ENCODE data around the gene TNFRSF1B.

DNA sequence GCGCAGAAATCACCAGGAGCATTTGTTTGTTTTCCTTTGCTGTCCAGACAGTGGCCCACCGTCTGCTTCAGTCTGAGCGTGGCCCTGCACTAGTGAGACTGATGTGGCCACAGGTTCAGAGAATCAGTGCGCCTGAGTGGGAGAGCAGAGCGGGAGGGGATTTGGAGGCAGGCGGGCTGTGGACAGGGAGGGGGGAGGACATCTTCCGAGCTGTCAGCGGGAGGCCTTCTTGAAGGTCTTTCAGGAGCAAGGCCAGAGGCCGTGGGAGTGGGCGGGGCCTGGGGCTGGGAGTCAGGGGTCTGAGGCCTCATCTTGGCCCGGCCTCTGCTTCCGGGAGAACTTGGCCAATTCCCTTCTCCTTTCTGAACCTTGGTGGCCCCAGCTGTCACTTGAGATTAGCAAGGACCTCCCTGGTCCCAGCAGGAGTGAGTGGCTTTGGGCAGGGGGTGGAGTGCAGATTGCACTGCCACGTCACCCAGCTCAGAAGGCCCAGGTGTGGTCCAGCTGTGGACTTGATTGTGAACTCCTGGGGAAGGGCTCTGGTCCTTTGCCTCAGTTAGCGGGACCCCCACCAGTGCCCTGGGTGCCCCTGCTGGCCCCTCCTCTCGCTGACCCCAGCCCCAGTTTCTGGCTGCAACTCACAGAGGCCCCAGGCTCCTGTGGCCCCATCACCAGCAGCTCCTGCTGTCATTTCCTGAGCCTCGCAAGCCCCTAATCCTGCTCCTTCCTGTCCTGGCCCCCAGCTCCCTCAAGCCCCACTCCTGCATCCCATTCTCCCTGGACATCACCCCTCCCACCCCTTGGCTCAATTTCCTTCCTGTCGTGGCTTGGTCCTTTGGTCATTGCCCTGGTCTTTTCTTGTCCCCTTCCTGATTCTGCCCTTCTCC is 8.4 kb downstream of the TNFRSF1B start:
- TF ChIP-seq, protein P1, sequence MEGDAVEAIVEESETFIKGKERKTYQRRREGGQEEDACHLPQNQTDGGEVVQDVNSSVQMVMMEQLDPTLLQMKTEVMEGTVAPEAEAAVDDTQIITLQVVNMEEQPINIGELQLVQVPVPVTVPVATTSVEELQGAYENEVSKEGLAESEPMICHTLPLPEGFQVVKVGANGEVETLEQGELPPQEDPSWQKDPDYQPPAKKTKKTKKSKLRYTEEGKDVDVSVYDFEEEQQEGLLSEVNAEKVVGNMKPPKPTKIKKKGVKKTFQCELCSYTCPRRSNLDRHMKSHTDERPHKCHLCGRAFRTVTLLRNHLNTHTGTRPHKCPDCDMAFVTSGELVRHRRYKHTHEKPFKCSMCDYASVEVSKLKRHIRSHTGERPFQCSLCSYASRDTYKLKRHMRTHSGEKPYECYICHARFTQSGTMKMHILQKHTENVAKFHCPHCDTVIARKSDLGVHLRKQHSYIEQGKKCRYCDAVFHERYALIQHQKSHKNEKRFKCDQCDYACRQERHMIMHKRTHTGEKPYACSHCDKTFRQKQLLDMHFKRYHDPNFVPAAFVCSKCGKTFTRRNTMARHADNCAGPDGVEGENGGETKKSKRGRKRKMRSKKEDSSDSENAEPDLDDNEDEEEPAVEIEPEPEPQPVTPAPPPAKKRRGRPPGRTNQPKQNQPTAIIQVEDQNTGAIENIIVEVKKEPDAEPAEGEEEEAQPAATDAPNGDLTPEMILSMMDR (IDR thresholded peaks at IDR 0.05; ENCODE audit: poor library complexity, severe bottlenecking) = no peak
- no peak for TF ChIP-seq MXI1 (conservative IDR thresholded peaks at IDR 0.05; ENCODE audit: poor library complexity, severe bottlenecking)
- TF ChIP-seq POLR2AphosphoS5 (IDR thresholded peaks at IDR 0.05) = no peak
- TF ChIP-seq EZH2 (IDR thresholded peaks at IDR 0.05; ENCODE audit: borderline replicate concordance, insufficient read depth, low read length, poor library complexity, severe bottlenecking) = no peak
- no peak for TF ChIP-seq SMC3 (conservative IDR thresholded peaks at IDR 0.05; ENCODE audit: poor library complexity)
- TF ChIP-seq RAD21 (conservative IDR thresholded peaks at IDR 0.05) = no peak
- no peak for TF ChIP-seq EP300 (conservative IDR thresholded peaks at IDR 0.05; ENCODE audit: poor library complexity, severe bottlenecking)
- no peak for TF ChIP-seq TAF1 (IDR thresholded peaks at IDR 0.05; ENCODE audit: low read depth)
- TF ChIP-seq, protein P2, sequence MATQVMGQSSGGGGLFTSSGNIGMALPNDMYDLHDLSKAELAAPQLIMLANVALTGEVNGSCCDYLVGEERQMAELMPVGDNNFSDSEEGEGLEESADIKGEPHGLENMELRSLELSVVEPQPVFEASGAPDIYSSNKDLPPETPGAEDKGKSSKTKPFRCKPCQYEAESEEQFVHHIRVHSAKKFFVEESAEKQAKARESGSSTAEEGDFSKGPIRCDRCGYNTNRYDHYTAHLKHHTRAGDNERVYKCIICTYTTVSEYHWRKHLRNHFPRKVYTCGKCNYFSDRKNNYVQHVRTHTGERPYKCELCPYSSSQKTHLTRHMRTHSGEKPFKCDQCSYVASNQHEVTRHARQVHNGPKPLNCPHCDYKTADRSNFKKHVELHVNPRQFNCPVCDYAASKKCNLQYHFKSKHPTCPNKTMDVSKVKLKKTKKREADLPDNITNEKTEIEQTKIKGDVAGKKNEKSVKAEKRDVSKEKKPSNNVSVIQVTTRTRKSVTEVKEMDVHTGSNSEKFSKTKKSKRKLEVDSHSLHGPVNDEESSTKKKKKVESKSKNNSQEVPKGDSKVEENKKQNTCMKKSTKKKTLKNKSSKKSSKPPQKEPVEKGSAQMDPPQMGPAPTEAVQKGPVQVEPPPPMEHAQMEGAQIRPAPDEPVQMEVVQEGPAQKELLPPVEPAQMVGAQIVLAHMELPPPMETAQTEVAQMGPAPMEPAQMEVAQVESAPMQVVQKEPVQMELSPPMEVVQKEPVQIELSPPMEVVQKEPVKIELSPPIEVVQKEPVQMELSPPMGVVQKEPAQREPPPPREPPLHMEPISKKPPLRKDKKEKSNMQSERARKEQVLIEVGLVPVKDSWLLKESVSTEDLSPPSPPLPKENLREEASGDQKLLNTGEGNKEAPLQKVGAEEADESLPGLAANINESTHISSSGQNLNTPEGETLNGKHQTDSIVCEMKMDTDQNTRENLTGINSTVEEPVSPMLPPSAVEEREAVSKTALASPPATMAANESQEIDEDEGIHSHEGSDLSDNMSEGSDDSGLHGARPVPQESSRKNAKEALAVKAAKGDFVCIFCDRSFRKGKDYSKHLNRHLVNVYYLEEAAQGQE (IDR thresholded peaks at IDR 0.05; ENCODE audit: borderline replicate concordance) = no peak

All from neural cell (in vitro differentiated cells).